ENCODE results near the gene CPNE6.

Gene CPNE6

DNA sequence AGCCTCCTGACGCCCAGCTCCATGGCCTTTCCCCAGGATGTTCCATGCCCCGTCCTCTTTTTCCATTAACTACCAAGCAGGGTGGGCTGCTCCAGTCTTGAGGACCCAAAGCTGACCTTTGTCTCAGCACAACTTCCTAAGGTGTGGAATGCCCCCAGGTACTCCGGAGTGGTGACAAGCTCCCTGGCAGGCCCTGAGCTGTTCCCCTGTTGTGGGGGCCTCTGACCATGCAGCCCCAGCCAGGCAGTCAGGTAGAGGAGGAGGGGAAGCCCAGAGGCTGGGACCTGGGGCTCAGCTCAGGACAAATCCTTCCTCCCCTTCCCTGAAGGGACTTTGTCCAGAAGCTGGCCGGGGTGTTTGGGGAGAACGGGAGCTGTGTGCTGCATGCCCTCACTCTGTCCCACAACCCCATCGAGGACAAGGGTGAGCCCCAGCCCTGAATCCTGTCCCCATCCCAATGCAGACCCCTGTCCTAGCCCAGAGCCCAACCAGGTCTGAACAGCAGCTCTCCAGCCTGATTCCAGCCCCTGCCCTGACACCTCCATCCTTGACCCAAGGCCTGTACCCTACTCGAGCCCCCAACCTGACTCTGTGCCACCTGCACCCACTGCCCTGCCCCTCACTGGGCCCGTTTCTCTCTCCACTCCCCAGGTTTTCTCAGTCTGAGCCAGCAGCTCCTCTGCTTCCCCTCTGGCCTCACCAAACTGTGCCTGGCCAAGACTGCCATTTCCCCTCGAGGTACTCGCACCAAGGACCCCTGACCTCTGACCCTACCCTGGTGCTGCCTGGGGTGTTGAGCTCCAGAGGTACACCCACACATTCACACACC is 15.2 kb upstream of the CPNE6 start:
- DNase-seq = no peak

DNA sequence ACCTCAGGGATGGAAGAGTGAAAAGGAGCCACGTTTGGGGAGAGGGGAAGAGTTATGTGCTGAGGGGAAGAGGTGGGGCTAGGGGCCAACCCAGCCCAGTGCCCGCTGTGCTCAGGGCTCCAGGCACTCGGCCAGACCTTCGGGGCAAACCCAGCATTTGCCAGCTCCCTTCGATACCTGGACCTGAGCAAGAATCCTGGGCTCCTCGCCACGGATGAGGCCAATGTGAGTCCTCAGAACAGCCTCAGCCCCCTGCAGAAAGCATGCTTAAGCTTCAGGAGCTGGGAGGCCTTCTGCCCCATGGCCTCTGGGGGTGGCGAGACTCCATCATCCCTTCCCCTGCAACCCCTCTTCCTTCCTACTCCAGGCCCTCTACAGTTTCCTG is 14.6 kb upstream of the CPNE6 start:
- no peak for DNase-seq

DNA sequence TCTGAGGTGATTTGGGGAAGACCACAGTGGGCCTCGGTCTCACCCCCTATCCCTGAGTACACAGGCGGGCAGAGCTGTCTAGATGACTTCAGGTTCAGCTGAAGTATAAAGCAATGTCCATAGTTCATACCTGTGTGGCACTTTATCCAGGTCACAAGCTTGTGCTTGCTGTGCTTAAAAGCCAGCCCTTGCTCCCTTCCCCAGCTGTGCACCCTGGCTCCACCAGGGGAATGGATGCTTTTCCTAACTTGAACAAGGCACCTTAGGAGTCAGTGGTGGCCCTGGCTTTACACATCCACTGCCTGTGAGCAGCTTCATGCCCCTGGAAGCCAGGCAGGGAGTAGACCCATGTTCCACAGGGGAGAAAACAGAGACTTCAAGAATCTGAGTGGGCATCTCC is 14.1 kb upstream of the CPNE6 start:
- DNase-seq = no peak

DNA sequence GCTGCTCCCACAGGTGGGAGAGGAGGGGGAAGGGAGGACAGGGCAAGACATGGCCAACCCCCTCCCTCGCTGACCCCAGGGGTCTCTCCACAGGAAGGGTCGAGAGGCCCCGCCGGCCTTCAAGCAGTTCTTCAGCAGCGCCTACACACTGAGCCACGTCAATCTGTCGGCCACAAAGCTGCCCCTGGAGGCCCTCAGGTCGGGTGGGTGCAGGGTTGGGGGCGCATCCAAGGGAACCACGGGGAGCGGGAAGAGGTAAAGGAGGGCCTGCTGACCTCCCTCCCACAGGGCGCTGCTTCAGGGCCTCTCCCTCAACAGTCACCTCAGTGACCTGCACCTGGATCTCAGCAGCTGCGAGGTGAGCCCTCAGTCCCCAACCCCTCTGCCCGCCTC is 13.5 kb upstream of the CPNE6 start:
- DNase-seq = no peak

DNA sequence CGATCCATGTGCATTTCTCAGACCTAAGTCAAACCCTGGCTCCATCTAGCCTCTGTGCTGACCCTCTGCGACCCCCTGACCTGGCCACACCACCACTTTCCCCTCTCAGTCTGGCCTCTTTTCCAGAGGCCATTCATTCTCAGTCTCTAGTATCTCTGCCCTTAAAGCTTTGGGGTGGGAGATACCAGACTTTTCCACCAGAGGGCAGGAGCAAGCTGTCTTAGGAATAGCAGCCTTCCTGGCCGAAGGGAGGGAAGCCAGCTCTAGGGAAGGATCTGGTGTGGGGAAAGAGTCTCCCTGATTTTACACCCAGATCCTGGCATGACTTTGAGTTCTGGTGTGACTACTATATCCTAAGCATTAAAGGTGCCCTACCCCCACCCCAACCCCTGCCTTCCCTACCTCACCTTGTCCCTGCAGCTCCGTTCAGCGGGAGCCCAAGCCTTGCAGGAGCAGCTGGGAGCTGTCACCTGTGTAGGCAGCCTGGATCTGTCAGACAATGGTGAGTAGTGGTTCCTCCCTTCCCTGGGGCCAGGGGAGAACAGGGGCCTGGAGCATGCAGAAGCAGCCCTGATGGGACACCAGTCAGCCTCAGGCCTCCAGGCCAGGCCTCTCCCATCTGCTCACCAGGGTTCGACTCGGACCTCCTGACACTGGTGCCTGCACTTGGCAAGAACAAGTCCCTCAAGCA is 13.0 kb upstream of the CPNE6 start:
- DNase-seq = peak; percentile 81

DNA sequence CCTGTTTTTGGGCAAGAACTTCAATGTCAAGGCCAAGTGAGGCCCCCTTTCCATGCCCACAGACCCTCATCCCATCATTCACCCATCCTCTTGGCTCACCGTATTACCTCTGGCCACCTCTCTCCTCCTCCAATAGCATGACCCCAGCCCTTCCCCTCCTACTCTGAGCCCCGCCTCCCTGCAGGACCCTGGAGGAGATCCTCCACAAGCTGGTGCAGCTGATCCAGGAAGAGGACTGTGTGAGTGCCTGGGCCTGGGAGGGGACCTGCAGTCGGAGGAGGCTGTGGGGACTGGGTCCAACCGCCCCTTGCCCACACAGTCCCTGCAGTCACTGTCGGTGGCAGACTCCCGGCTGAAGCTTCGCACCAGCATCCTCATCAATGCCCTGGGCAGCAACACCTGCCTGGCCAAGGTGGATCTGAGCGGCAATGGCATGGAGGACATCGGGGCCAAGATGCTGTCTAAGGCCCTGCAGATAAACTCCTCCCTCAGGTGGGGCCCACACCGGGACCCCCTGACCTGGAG is 12.3 kb upstream of the CPNE6 start:
- no peak for DNase-seq

DNA sequence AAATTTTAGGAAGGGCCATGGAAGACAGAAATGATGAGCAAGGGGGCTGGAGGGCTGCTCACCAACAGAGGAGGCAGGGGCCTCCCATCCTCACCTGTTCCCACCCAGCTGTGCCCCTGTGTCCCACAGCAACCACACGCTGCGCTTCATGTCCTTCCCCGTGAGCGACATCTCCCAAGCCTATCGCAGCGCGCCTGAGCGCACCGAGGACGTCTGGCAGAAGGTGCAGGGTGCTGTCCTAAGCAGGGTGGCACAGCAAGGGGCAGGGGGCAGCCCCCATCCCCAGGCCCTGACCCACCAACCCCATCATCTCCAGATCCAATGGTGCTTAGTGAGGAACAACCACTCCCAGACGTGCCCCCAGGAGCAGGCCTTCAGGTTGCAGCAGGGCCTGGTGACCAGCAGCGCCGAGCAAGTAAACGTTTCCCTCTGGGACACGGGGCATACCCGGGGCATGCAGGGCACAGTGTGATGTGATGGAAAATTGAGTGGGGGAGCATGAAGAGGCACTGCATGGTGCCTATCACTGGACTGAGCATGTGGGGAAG is 11.4 kb upstream of the CPNE6 start:
- no peak for DNase-seq

DNA sequence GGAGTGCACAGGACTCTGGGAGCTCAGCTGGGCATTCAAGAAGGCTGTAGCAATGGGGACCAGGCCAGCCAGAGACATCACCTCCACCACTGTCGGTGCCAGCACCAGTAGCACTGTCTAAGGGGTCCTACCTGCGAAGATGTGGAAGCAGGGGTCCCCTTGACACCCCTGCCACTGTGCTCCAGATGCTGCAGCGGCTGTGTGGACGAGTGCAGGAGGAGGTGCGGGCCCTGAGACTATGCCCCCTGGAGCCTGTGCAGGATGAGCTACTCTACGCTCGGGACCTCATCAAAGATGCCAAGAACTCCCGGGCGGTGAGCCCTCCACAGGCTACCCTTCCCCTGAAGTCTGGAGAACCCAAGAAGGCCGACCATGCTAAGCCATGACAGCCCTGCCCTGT is 10.9 kb upstream of the CPNE6 start:
- DNase-seq = no peak

DNA sequence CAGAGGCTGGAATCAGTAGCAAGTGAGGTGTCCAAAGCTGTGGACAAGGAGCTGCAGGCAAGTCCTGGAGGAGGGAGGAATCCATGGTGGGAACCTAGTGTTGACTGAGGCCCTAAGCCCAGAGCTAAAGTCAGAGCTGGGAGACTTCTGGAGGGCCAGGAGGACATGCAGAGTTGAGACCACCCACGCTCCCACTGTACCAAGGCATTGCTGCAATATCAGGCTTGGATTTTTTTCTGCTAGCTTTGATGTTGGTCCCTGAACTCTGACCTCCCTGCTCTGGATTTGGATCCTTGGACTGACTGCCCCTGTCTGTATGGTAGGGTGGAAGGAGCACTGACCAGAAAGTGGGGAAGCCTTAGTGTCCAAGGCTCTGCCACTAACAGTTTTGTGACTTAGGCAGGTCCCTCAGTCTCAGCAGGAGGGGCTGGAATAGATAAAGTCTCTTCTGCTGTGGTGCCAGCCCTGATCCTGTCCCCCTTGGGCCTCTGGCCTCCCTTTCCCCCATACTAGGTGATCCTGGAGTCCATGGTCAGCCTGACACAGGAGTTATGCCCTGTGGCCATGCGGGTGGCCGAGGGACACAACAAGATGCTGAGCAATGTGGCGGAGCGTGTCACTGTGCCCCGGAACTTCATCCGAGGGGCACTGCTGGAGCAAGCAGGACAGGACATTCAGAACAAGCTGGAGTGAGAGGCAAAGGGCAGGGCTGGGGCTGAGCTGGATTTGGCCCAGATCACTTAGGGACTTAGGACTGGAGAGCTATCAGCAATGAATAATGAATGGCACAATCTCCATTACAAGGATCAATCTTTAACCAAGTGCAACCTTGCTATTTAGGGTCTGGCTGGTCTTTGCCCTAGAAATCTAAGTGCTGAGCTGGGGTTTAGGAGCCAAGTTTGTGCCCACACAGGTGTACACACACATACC is 10.1 kb upstream of the CPNE6 start:
- no peak for DNase-seq

DNA sequence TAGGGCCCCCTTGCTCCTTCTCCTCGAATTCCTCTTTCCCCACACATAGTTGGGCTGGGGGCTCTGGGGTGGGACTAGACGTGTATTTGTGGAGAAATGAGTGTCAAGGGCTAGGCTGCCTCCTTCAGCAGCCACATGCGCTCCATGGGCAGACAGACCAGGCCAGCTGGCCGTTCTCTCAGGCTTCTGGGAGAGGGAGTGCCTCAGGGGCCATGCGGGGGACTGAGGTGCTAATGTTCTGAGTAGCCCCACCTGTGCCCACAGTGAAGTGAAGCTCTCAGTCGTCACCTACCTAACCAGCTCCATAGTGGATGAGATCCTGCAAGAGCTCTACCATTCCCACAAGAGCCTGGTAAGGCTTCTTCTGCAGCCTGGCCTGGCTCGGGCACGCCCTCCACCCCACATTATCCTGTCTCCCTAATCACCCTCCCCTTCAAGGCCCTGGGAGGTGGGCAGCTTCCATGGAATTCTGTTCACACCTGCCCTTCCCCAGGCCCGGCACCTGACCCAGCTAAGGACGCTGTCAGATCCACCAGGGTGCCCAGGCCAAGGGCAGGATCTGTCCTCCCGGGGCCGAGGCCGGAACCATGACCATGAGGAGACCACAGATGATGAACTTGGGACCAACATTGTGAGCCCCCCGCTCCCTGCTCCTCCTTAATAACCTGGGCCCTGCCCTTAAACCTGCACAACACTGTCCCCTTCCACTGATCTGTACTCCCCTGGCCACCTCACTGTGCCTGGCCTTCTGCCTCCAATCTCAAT is 9.0 kb upstream of the CPNE6 start:
- DNase-seq = no peak

DNA sequence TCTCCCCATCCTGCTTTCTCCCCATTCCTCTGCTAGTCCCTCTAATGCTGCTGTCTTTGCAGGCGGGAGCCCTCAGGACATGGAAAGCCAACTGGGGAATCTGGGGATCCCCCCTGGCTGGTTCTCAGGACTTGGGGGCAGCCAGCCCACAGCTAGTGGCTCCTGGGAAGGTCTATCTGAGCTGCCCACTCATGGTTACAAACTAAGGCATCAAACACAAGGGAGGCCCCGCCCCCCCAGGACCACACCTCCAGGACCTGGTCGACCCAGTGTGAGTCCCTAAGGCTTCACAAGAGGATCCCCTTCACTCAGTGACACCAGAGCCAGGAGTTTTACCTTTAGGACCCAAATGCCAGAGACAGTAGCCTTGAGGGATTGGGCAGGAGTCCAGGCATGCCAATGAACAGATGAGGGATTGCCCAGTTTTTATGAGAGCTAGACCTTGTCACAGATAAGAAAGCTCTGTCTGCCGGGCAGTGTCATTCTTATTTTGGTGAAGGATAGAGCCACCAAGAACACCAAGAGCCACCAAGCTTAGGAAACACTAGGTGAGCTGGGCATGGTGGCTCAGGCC is 8.0 kb upstream of the CPNE6 start:
- no peak for DNase-seq

DNA sequence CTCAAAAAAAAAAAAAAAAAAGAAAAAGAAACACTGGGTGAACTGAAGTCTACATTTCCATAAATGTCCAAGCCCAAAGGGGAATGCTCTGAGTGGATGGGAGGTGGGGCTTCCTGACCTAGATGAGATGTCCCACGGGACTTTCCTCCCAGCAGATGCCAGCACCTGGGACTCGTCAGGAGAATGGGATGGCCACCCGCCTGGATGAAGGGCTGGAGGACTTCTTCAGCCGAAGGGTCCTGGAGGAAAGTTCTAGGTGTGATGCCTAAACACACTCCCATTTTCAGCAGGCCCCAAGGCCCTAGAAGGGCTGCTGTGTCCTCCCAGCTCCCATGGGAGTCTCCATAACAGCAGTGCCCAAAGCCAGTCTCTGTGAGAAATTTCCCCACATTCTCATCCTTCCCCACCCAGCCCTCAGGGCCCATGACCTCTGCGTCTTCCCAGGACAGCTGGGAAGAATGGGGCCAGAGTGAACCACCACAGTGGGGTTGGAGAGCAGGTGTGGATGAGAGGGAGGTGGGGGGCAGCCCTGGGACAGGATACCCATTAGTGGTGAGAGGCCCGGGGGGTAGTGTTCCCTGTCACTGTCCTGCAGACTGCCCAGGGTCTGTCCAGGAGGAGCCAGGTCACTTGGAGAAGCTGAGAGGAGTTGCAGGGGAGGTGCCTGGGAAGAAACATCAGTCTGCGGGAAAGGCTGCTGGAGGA is 7.1 kb upstream of the CPNE6 start:
- no peak for DNase-seq

DNA sequence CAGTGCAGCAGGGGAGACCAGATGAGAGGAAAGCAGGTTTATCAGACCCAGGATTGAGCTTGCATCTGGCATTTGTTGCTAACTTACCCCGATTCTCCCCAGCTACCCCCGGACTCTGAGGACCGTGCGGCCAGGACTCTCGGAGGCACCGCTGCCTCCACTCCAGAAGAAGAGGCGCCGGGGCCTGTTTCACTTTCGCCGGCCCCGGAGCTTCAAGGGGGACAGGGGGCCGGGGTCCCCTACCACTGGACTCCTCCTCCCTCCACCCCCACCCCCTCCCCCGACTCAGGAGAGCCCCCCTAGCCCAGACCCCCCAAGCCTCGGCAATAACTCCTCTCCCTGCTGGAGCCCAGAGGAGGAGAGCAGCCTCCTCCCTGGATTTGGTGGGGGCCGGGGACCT is 6.5 kb upstream of the CPNE6 start:
- no peak for DNase-seq

DNA sequence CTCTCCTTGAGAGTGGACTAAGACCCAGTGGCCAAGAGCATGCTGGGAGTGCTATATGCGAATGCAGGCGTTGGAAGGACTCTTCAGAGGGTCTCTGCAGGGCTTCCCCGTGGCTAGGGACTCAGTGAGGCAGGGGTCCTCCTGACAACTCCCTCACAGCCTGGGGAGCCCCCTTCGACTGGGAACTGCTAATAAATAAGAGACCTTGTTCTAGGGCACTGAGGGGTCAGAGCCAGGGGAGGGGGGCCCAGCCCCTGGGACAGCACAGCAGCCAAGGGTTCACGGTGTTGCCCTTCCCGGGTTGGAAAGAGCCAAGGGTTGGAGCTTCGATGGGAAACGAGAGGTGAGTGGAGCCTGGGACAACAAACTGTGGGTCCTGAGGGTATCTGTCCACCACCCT is 6.0 kb upstream of the CPNE6 start:
- no peak for DNase-seq

DNA sequence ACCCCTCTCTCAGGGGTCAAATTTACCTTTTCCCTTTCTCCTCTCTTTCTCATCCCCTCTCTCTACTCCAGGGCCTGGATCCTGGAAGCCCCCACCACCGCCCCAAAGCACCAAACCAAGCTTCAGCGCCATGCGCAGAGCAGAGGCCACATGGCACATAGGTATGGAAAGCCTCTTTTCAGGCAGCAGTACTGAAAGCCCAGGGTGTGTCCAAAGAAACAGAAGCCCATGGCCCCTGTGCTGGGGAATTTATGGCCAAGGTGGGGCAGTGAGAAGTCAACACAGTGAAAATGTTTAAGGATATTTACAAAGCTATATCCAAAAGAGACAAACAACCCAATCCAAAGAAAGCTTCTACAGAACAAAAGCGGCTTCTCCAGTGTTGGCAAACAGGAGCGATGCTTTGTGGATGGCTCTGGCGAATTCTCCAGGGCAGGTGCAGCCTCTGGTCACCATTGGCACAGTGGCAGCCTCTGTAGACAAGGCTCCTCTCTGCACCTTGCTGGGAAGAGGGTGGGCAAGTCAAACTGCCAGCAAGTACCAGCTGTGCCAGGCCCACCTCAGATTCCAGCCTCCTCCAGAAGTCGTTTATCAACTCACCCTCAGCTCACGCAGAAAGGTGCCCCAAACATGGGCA is 4.7 kb upstream of the CPNE6 start:
- no peak for DNase-seq

DNA sequence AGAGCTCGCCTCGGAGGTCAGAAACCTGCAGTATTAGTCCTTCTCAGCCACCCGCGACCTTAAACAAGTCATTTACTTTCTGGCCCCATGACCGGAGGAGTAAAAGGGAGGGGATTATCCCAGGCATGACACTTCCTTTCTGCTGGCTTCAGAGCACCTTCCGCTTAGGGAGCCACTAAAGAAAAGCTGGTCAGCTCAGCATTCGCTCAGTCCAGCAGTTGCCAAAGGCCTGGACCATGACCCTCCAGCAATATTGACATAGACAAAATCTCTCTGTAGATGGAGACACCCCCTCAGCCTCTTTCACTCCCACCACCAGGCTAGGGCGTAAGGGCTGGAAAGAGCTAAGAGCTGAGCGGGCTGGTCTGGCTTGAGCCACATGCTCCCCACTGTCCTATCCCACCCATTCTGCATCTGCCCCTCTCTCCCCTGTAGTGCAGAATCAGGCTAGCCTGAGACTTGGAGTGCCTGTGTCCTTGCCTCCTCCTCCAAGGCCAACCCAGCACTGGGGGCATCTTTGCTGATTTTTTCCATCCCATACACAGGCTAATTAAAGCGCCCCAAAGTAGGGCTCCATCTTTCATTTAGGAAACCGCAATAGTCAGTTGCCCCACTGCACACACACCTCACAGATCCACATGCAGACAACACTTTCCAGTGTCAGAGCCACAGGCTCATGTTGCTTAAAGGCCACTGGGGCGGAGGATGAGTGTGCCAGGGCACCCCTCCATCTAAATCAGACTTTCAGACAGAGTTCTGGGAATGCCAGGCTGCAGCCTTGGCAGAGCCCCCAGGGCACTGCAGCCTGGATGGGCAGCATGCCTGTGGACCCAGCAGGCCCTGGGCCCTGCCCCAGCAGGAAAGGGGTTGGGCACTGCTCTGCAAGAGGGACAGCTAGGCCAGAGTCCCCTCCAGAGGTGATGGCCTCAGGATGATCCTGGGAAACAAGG is 4.0 kb upstream of the CPNE6 start:
- no peak for DNase-seq

DNA sequence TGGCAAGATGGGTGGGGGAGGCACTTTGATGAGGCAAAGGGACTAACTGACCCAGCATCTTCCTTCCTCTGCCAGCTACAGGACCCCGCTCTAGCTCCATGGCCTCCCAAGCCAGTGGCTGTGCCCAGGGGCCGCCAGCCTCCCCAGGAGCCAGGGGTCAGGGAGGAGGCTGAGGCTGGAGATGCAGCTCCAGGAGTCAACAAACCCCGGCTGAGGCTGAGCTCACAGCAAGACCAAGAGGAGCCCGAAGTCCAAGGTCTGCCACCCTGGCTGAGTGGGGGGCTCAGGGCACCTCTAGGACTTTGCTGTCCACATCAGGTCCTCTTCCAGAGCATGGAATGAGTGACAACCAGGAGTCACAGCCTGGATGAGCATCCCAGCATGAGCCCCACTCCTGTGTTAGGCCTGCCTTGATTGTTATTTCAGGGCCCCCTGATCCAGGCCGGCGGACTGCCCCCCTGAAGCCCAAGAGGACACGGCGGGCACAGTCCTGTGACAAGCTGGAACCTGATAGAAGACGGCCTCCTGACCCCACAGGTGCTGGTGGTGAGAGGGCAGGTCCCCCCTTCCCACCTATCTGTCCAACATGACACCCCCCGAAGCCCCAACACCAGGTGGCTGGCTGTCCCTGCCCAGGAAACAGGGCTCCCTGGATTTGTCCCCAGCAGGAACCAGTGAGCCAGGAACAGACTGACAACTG is 2.5 kb upstream of the CPNE6 start:
- DNase-seq = no peak

DNA sequence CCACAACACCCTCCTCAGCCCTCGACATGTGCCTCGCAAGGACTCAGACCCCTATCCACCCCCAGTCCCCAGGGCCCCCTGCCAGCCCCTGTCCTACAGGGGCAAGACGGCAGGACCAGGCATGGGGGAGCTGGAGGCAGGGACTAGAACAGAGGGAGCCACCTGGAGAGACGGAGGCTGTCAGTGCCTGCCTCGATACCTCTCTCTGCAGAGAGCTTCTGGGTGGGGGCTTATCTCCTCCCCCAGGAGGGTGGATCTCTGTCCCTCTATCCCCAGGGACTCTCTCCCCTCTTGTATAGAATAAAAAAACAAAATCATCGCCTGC is 2.0 kb upstream of the CPNE6 start:
- no peak for DNase-seq
